ENCODE data around the gene MAZ. TPM values are rescaled to one million over a fixed set of nuclear protein-coding genes. Genes with fewer than 3 reads are reported as not detected.

The MAZ gene
- total and polyA plus RNA-seq, 4 donors, result 16.0 to 272 (median 45.1) TPM

- TF ChIP-seq CTCF (IDR thresholded peaks at IDR 0.05; ENCODE audit: low read depth, low read length, missing input control), result no peak
- peak; percentile 37 for TF ChIP-seq FOXA2 (IDR thresholded peaks at IDR 0.05)
- TF ChIP-seq JUND (IDR thresholded peaks at IDR 0.05), result peak; percentile 21 to 28
- peak in 1 of 2 donors; percentile 70 for TF ChIP-seq GABPA (IDR thresholded peaks at IDR 0.05 in 1 of 2, conservative IDR thresholded peaks at IDR 0.05 in 1 of 2)
- no peak for TF ChIP-seq HNF4G (IDR thresholded peaks at IDR 0.05)
Observed at GRCh38 chr16:29805232-29806098, 864 bp upstream of the MAZ start (continued).

GRCh38 chr16:29806641-29807425 is 504 bp downstream of the MAZ start:
- WGBS, result 2% methylated on average over 99 of the region's 99 CpGs
- no peaks in the 10 kb centered on the region for H3K9me3 ChIP-seq (ENCODE audit: control insufficient read depth in 4 of 4, low read length in 3 of 4)
- TF ChIP-seq FOXA1 (IDR thresholded peaks at IDR 0.05) (no peak), CTCF (IDR thresholded peaks at IDR 0.05; ENCODE audit: low read depth, low read length, missing input control) (no peak)
- no peaks in the 10 kb centered on the region for H3K27me3 ChIP-seq (ENCODE audit: control insufficient read depth in 4 of 4, insufficient read depth in 4 of 4, low read length in 3 of 4)
- H3K4me3 ChIP-seq (ENCODE audit: low read depth in 1 of 3, low read length in 3 of 3), result peak overlapping the region; percentile 53 to 93 (median 55)
- peaks cover 11 to 49% (median 32%) of the 10 kb centered on the region in 4 donors for H3K4me1 ChIP-seq (ENCODE audit: control insufficient read depth in 4 of 4, insufficient read depth in 4 of 4, low read length in 3 of 4)
- DNase-seq (ENCODE audit: low spot score), result peak; percentile 64
- peak overlapping the region; percentile 73 to 88 for H3K27ac ChIP-seq (ENCODE audit: low read depth in 1 of 2, low read length in 2 of 2)
- H3K9ac ChIP-seq (ENCODE audit: low read depth in 1 of 2, low read length in 2 of 2), result peak overlapping the region in 1 of 2 donors; percentile 48
- peaks cover 2 to 10% (median 4%) of the 10 kb centered on the region in 4 donors for H3K36me3 ChIP-seq (ENCODE audit: control insufficient read depth in 4 of 4, insufficient read depth in 3 of 4, low read depth in 1 of 4, low read length in 3 of 4)

GRCh38 chr16:29807426-29808218 is 1.3 kb downstream of the MAZ start:
- DNase-seq (ENCODE audit: low spot score), result peak; percentile 83
- peak; percentile 42 for TF ChIP-seq SP1 (IDR thresholded peaks at IDR 0.05)
- TF ChIP-seq TAF1 (conservative IDR thresholded peaks at IDR 0.05), result no peak
- peak; percentile 18 for TF ChIP-seq CTCF (IDR thresholded peaks at IDR 0.05; ENCODE audit: low read depth, low read length, missing input control)
- TF ChIP-seq REST (IDR thresholded peaks at IDR 0.05), result no peak
- no peak for TF ChIP-seq GABPA (IDR thresholded peaks at IDR 0.05 in 1 of 2, conservative IDR thresholded peaks at IDR 0.05 in 1 of 2)
- TF ChIP-seq RAD21 (IDR thresholded peaks at IDR 0.05), result peak; percentile 38 to 59
- no peak for TF ChIP-seq ATF3 (IDR thresholded peaks at IDR 0.05)
- TF ChIP-seq NR2F2 (IDR thresholded peaks at IDR 0.05), result no peak
- no peak for TF ChIP-seq EGR1 (IDR thresholded peaks at IDR 0.05; ENCODE audit: low read depth in 2 of 2)
- peak; percentile 66 for TF ChIP-seq MAX (IDR thresholded peaks at IDR 0.05)
- Histone ChIP-seq H3K4me1 (ENCODE audit: control insufficient read depth in 4 of 4, insufficient read depth in 4 of 4, low read length in 3 of 4) (peaks cover 16 to 56% (median 36%) of the 10 kb centered on the region in 4 donors), H3K4me3 (ENCODE audit: low read depth in 1 of 3, low read length in 3 of 3) (peak overlapping the region in 2 of 3 donors; percentile 42 to 93), H3K9ac (ENCODE audit: low read depth in 1 of 2, low read length in 2 of 2) (peak overlapping the region in 1 of 2 donors; percentile 51), H3K27ac (ENCODE audit: low read depth in 1 of 2, low read length in 2 of 2) (peak overlapping the region; percentile 73 to 88), H3K27me3 (ENCODE audit: control insufficient read depth in 4 of 4, insufficient read depth in 4 of 4, low read length in 3 of 4) (no peaks in the 10 kb centered on the region), H3K36me3 (ENCODE audit: control insufficient read depth in 4 of 4, insufficient read depth in 3 of 4, low read depth in 1 of 4, low read length in 3 of 4) (peaks cover 2 to 10% (median 4%) of the 10 kb centered on the region in 4 donors), H3K9me3 (ENCODE audit: control insufficient read depth in 4 of 4, low read length in 3 of 4) (no peaks in the 10 kb centered on the region)
- 38% methylated on average over 69 of the region's 69 CpGs for WGBS
